ENCODE data around the gene FDX2.
A peak's percentile ranks its signal among the peaks of the same experiment; 100 is the strongest.

FDX2 gene

DNA sequence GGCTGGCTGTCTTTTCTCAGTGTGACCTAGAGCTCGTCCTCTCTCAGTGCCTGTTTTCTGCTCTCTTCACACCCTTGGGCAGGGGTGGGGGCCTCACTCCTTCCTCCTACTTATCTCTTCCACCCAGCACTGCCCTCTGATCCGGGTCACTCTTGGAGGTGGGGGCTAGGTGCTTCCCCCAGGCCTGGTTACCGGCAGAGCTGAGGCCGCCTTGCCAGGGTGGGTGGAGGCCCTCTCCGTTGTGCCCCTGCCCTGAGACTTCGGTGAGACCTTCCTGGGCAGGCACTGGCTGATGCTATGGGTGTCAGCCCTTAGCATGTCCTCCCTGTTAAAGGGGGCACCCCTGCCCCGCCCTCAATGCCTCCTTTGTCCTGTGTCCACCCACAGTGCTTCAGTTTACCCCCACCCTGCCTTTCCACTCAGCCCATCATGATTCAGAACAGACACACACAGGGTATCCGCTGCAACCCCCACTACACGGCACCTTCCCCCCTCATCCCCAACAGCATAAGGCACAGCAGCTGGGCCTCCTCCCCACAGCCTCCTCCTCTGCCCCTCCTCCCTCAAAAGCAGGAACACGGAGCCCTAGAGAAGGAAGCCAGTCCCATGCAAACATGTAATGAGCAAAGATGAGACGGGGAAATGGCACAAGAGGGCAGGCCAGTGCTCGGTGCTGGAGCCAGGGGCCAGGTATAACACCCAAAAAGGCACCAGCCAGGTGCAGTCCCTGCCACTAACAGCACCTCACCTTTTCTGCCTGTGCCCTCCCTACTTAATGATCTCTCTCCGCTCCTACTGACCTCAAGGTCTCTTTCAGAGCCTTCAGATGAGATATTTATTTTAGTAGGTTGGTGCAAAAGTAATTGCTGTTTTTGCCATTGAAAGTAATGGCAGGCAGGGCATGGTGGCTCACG is 16.0 kb downstream of the FDX2 start:
- DNase-seq, result peak; percentile 29

DNA sequence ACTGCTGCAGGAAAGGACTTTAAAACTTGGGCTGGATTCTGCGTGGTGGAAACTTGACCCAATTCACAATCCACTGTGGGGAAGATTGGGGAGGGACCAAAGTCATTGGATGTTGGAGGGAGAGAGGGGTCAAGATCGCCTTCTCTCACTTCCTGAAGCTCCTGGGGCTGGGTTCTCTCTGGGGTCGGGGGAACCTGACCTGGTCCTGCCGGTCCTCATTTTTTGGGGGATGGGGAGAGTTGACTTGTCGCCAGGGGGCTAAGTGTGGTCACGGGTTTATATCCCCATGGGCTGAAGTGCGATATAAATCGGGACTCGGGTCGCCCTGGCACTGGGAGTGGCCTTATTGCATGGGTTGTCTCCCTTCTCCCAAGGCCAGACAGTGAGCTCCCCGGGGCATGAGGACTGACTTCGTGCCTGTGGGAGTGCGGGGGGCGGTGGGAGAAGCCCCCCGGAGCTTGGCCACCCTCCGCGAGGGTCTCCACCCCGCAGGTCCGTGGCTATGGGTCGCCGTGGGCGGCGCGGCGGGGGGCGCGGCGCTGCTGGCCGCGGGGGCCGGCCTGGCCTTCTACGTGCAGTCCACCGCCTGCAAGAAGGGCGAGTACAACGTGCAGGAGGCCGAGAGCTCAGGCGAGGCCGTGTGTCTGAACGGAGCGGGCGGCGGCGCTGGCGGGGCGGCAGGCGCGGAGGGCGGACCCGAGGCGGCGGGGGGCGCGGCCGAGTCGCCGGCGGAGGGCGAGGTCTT is 19.8 kb downstream of the FDX2 start:
- peak; percentile 36 for DNase-seq

DNA sequence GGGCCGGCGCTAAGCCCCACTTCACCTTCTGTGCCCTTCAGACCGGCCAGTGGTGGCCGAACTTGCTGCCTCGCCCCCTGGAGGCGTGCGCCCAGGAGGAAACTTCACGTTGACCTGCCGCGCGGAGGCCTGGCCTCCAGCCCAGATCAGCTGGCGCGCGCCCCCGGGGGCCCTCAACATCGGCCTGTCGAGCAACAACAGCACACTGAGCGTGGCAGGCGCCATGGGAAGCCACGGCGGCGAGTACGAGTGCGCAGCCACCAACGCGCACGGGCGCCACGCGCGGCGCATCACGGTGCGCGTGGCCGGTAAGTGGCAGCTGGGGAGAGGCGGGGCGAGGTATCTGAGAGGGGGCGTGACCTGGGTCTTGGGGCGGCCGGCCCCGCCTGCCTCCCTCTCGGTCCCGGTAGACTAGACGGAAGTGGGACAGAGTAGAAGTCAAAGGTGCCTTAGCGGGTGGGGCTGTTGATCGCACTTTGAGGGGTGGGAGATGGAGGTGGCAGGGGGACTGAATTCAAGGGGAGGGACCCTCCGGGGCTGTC is 20.4 kb downstream of the FDX2 start:
- DNase-seq, result peak; percentile 66

DNA sequence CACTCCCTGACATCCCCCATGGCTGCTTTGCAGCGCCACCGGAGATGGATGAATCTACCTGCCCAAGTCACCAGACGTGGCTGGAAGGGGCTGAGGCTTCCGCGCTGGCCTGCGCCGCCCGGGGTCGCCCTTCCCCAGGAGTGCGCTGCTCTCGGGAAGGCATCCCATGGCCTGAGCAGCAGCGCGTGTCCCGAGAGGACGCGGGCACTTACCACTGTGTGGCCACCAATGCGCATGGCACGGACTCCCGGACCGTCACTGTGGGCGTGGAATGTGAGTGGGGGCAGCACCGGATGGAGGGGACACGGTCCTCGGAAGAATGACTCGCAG is 21.5 kb downstream of the FDX2 start:
- DNase-seq, result no peak

DNA sequence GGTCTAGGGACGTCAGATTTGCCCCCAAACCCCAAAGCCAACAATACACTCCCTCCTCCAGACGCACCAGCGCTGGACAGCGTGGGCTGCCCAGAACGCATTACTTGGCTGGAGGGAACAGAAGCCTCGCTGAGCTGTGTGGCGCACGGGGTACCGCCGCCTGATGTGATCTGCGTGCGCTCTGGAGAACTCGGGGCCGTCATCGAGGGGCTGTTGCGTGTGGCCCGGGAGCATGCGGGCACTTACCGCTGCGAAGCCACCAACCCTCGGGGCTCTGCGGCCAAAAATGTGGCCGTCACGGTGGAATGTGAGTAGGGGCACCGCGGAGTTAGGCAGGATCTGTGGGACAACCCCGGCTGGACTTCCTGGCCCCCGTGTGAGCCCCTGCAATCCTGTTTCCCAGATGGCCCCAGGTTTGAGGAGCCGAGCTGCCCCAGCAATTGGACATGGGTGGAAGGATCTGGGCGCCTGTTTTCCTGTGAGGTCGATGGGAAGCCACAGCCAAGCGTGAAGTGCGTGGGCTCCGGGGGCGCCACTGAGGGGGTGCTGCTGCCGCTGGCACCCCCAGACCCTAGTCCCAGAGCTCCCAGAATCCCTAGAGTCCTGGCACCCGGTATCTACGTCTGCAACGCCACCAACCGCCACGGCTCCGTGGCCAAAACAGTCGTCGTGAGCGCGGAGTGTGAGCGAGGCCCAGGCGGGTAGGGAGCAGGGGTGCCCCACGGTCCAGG is 22.0 kb downstream of the FDX2 start:
- DNase-seq, result no peak

- peak; percentile 55 for DNase-seq
Measured at GRCh38 chr19:10292789-10293636, 22.8 kb downstream of the FDX2 start.

- DNase-seq, result peak; percentile 87
Measured at GRCh38 chr19:10292206-10292788, 23.5 kb downstream of the FDX2 start.

DNA sequence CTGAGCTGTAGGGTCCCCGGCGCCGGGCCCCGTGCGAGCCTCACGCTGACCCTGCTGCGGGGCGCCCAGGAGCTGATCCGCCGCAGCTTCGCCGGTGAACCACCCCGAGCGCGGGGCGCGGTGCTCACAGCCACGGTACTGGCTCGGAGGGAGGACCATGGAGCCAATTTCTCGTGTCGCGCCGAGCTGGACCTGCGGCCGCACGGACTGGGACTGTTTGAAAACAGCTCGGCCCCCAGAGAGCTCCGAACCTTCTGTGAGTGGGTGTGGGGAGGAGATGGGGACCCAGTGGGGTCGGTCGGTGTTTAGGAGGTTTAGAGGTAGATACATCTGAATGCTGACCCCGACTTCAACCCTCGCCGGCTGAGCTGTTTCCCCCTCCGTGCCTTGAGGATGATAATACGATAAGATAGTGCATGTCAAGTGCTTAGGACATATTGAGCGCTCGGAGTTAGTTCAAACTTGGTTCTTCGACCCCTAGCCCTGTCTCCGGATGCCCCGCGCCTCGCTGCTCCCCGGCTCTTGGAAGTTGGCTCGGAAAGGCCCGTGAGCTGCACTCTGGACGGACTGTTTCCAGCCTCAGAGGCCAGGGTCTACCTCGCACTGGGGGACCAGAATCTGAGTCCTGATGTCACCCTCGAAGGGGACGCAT is 24.1 kb downstream of the FDX2 start:
- peak; percentile 68 for DNase-seq

GRCh38 chr19:10290876-10291553 is 24.8 kb downstream of the FDX2 start:
- peak; percentile 69 for DNase-seq

DNA sequence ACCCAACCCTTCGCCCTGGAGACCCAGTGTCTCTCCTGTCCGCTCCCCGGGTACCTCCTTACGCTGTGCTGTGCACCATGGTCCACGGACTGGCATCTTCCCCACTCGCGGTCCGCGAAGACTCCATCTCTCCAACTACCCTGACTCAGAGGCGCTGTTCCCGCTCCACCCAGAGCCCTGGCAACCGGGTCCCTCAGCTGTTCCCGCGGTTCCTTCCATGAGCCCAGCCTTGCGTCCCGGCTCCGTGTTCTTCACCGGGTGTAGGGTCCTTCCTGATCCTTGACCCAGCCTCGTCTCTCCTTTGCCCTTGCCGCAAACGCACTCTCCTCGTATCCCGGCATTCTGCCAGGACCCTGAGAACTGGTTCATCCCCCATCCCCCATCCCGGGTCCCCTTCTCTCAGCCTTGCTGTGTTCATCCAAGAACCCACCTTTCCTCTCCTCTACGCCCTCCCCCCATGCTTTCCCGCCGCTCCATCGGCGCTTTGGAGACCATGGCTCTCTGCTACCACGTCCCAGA is 25.4 kb downstream of the FDX2 start:
- peak; percentile 61 for DNase-seq

DNA sequence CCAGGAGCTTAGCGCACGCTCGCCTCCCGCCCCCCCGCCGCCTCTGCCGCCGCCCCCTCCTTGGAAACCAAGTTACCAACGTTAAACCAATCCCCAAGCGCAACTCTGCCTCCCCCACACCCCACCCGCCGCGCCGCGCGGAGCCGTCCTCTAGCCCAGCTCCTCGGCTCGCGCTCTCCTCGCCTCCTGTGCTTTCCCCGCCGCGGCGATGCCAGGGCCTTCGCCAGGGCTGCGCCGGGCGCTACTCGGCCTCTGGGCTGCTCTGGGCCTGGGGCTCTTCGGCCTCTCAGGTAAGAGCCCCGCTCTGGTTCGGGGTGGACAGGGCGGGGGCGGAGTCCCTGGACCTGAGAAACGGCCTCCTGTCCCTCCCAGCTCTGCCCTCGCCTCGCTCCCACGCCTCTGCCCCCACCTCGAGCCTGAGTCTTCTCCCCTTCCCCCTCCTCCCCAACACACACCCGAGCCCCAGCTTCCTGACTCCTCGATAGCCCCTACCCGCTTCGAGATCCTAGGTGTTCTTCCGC is 25.9 kb downstream of the FDX2 start, which contains the start of gene ICAM5:
Gene ICAM5 (plus strand): TSS at position 117 of the 521 bp plus-strand sequence. CDS start 92 bp downstream, at position 209.
- DNase-seq, result peak; percentile 72

DNA sequence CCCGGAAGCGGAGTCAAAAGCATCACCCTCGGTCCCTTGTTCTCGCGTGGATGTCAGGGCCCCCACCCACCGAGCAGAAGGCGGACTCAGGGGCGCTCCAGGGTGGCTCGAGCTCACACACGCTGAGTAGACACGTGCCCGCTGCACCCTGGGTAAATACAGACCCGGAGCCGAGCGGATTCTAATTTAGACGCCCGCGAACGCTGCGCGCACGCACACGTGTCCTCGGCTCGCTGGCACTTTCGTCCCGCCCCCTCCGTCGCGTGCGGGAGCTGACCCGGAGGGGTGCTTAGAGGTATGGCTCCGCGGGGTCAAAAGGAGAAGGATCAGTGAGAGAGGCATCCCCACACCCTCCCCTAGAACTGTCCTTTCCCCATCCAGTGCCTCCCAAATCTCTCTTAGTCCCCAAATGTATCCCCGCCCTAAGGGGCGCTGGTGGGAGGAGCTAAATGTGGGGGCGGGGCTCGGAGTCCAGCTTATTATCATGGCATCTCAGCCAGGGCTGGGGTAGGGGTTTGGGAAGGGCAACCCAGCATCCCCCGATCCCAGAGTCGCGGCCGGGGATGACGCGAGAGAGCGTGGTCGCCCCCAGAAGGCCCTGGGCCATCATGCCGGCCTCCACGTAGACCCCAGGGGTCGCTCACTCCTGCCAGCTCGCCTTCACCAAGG is 26.5 kb downstream of the FDX2 start:
- peak; percentile 94 for DNase-seq

GRCh38 chr19:10288662-10289166 is 27.1 kb downstream of the FDX2 start:
- DNase-seq, result peak; percentile 89

GRCh38 chr19:10286803-10287737 is 28.7 kb downstream of the FDX2 start, which contains the start of gene ICAM4:
TSS of gene ICAM4 (plus strand) at chr19:10286955. CDS start at chr19:10287013, 58 bp downstream.
- no peak for DNase-seq

DNA sequence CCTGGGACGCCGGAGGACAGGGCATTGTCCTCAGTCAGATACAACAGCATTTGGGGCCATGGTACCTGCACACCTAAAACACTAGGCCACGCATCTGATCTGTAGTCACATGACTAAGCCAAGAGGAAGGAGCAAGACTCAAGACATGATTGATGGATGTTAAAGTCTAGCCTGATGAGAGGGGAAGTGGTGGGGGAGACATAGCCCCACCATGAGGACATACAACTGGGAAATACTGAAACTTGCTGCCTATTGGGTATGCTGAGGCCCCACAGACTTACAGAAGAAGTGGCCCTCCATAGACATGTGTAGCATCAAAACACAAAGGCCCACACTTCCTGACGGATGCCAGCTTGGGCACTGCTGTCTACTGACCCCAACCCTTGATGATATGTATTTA is 30.4 kb downstream of the FDX2 start:
- no peak for DNase-seq

DNA sequence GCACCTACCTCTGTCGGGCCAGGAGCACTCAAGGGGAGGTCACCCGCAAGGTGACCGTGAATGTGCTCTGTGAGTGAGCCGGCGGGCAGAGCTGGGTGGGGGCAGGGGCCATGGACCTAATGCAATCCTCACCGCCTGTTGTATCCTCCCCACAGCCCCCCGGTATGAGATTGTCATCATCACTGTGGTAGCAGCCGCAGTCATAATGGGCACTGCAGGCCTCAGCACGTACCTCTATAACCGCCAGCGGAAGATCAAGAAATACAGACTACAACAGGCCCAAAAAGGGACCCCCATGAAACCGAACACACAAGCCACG is 30.9 kb downstream of the FDX2 start:
- DNase-seq, result no peak

GRCh38 chr19:10284065-10284959 is 31.5 kb downstream of the FDX2 start:
- no peak for DNase-seq
